GM18870 (cell line): ENCODE results near the gene ADAM10.

Experiments used
- ATAC-seq: cut with Tn5 transposase; IDR thresholded peaks from one replicate; pipeline ENCODE4 v1.9.1; 2021; ENCODE audit warnings: moderate library complexity; ENCODE audit not compliant: unreplicated experiment

ADAM10 gene

GRCh38 chr15:58755956-58756355, 6.4 kb upstream of the ADAM10 start:
- ATAC-seq, result no peak

GRCh38 chr15:58755350-58755749, 5.8 kb upstream of the ADAM10 start:
- ATAC-seq, result no peak

GRCh38 chr15:58752716-58753115, 3.2 kb upstream of the ADAM10 start:
- ATAC-seq, result no peak

- ATAC-seq, result peak; percentile 7
These were observed 515 bp downstream of the ADAM10 start for GRCh38 chr15:58748852-58749531.

GRCh38 chr15:58748040-58748851, 1.3 kb downstream of the ADAM10 start:
- ATAC-seq, result no peak

GRCh38 chr15:58746174-58746573, 3.3 kb downstream of the ADAM10 start:
- no peak for ATAC-seq

- ATAC-seq, result no peak
These were observed 6.5 kb downstream of the ADAM10 start for GRCh38 chr15:58742819-58743502.

GRCh38 chr15:58742022-58742813, 7.3 kb downstream of the ADAM10 start:
- no peak for ATAC-seq

- no peak for ATAC-seq
These were observed 8.5 kb downstream of the ADAM10 start for GRCh38 chr15:58741032-58741431.

GRCh38 chr15:58740436-58740835, 9.1 kb downstream of the ADAM10 start:
- ATAC-seq, result no peak

GRCh38 chr15:58738046-58738707, 11.3 kb downstream of the ADAM10 start:
- no peak for ATAC-seq

GRCh38 chr15:58737298-58737697, 12.2 kb downstream of the ADAM10 start:
- ATAC-seq, result no peak

GRCh38 chr15:58736018-58736643, 13.4 kb downstream of the ADAM10 start:
- no peak for ATAC-seq

GRCh38 chr15:58734859-58735258, 14.6 kb downstream of the ADAM10 start:
- ATAC-seq, result no peak

- no peak for ATAC-seq
These were observed 16.7 kb downstream of the ADAM10 start for GRCh38 chr15:58732625-58733363.

- no peak for ATAC-seq
These were observed 17.6 kb downstream of the ADAM10 start for GRCh38 chr15:58731756-58732535.

GRCh38 chr15:58726867-58727266, 22.6 kb downstream of the ADAM10 start:
- no peak for ATAC-seq

GRCh38 chr15:58724466-58724865, 25.0 kb downstream of the ADAM10 start:
- no peak for ATAC-seq

GRCh38 chr15:58717357-58717756, 32.1 kb downstream of the ADAM10 start:
- no peak for ATAC-seq
